K562 (cell line): ENCODE measurements around the gene DNAAF3. TPM values are rescaled to one million over a fixed set of nuclear protein-coding genes. Genes with fewer than 3 reads are reported as not detected.

ENCODE experiments used
- CAMTA2 ChIP-seq: fragments of 250-450 bp; sonication (Bioruptor Pico); conservative IDR thresholded peaks from 2 replicates; pipeline ENCODE4 v1.5.1; 2022
- CBX8 ChIP-seq: fragments of 200-600 bp; sonication (generic); IDR thresholded peaks from 2 replicates; pipeline ENCODE4 v1.6.1; 2012; ENCODE audit warnings: borderline replicate concordance, mixed run types, low read depth, mild to moderate bottlenecking, moderate library complexity, mixed read lengths, low read length, control low read depth, inconsistent platforms; ENCODE audit not compliant: poor library complexity, severe bottlenecking; ENCODE audit errors: extremely low read depth
- DACH1 ChIP-seq: fragments of 450-650 bp; IDR thresholded peaks from 2 replicates; pipeline ENCODE4 v1.6.1; 2018; ENCODE audit not compliant: partially characterized antibody
- GABPB1 ChIP-seq: sonication (generic); formaldehyde crosslinking; IDR thresholded peaks from 2 replicates; pipeline ENCODE4 v1.8.0; 2022; ENCODE audit warnings: mild to moderate bottlenecking, missing genetic modification reagents
- GABPB2 ChIP-seq: fragments of 250-450 bp; sonication (Bioruptor Pico); conservative IDR thresholded peaks from 2 replicates; pipeline ENCODE4 v1.5.1; 2021; ENCODE audit warnings: mild to moderate bottlenecking
- GTF2E2 ChIP-seq: fragments of 200-800 bp; sonication (Bioruptor generic); IDR thresholded peaks from 2 replicates; pipeline ENCODE4 v1.6.1; 2016; ENCODE audit warnings: missing genetic modification characterization, missing compliant biosample characterization
- HDAC2 ChIP-seq: fragments of 450-650 bp; IDR thresholded peaks from 2 replicates; pipeline ENCODE4 v1.6.1; 2016; ENCODE audit warnings: mild to moderate bottlenecking
- IRF2 ChIP-seq: sonication (generic); formaldehyde crosslinking; IDR thresholded peaks from 2 replicates; pipeline ENCODE4 v1.8.1; 2022; ENCODE audit warnings: mild to moderate bottlenecking, missing genetic modification reagents
- KLF10 ChIP-seq: fragments of 250-450 bp; sonication (Bioruptor Pico); IDR thresholded peaks from 2 replicates; pipeline ENCODE4 v1.6.1; 2021; ENCODE audit warnings: matching md5 sums
- MYNN ChIP-seq, 2 experiments: sonication (generic); formaldehyde crosslinking in 1 of 2; IDR thresholded peaks; 2 replicates each; pipeline versions ENCODE4 v1.5.0 to v1.6.1; 2016 to 2020; ENCODE audit warnings: antibody characterized with exemption in 1 of 2, missing genetic modification reagents in 1 of 2
- NR2C1 ChIP-seq, 2 experiments: fragments of 450-650 bp; IDR thresholded peaks; 2 replicates each; pipeline ENCODE4 v1.6.1; 2017; ENCODE audit warnings: mild to moderate bottlenecking in 2 of 2, antibody characterized with exemption in 1 of 2, inconsistent platforms in 1 of 2, missing compliant biosample characterization in 1 of 2, missing genetic modification characterization in 1 of 2
- RBM39 ChIP-seq: fragments of 200-400 bp; formaldehyde crosslinking; optimal IDR thresholded peaks from 2 replicates; pipeline ENCODE3; 2018; ENCODE audit warnings: low read depth, low read length
- SMARCA5 ChIP-seq: fragments of 450-650 bp; IDR thresholded peaks from 2 replicates; pipeline ENCODE4 v1.6.1; 2016
- TCF7L2 ChIP-seq: fragments of 150-350 bp; IDR thresholded peaks from 2 replicates; pipeline ENCODE4 v1.6.1; 2016; ENCODE audit warnings: low read depth, mild to moderate bottlenecking, low read length, moderate library complexity
- XRCC3 ChIP-seq: fragments of 450-650 bp; IDR thresholded peaks from 2 replicates; pipeline ENCODE4 v1.6.1; 2017; ENCODE audit warnings: mild to moderate bottlenecking, moderate library complexity
- XRCC4 ChIP-seq: IDR thresholded peaks from one replicate; pipeline ENCODE4 v1.6.1; 2011; ENCODE audit not compliant: insufficient read depth, insufficient read length; ENCODE audit errors: extremely low read depth
- ZC3H4 ChIP-seq: sonication (generic); formaldehyde crosslinking; IDR thresholded peaks from 2 replicates; pipeline ENCODE4 v1.9.0; 2021; ENCODE audit warnings: missing genetic modification reagents, borderline replicate concordance
- ZNF436 ChIP-seq: fragments of 250-450, 450-650 bp; sonication (Bioruptor Pico); formaldehyde crosslinking; IDR thresholded peaks from 2 replicates; pipeline ENCODE4 v1.7.0; 2020; ENCODE audit warnings: mild to moderate bottlenecking
- ZNF76 ChIP-seq: fragments of 250-450 bp; sonication (Bioruptor Pico); IDR thresholded peaks from 2 replicates; pipeline ENCODE4 v1.4.0; 2020; ENCODE audit warnings: mild to moderate bottlenecking, moderate library complexity, borderline replicate concordance
- polyA plus RNA-seq, 8 experiments: library from polyadenylated mRNA; depleted of rRNA in 4 of 8; stranded (reverse) in 5 of 8; unstranded in 3 of 8; fragments of >200 nt; fragmentation: Nextera tagmentation in 2 of 8; fragmentation: Illumina TruSeq in 1 of 8; extraction: Ambion mirVana in 2 of 8; extraction: Trizol in 1 of 8; gene quantifications; 2 replicates each; pipeline versions ENCODE4 v1.2.1 to v1.2.3, GENCODE V29; 2011 to 2014; ENCODE audit warnings: inconsistent platforms in 1 of 8, missing spikeins in 1 of 8
- total RNA-seq, 7 experiments: library from RNA; depleted of rRNA in 6 of 7; stranded (reverse); fragments of >200 nt in 6 of 7; fragmentation: Illumina TruSeq in 2 of 7; extraction: Trizol in 2 of 7; gene quantifications; 2 replicates each; pipeline versions ENCODE4 v1.2.1 to v1.2.3, GENCODE V29; 2011 to 2021; ENCODE audit warnings: low replicate concordance in 1 of 7
- TF ChIP-seq, protein P1 (sequence below): fragments of 250-450 bp; sonication (Bioruptor Pico); IDR thresholded peaks from 2 replicates; pipeline ENCODE4 v1.9.0; 2021; ENCODE audit warnings: mild to moderate bottlenecking
- TF ChIP-seq, protein P2 (sequence below): fragments of 450-650 bp; IDR thresholded peaks from 2 replicates; pipeline ENCODE4 v1.6.1; 2016; ENCODE audit warnings: low read depth, mild to moderate bottlenecking, moderate library complexity
- TF ChIP-seq, protein P3 (sequence below): fragments of 450-650 bp; formaldehyde crosslinking; IDR thresholded peaks from 2 replicates; pipeline ENCODE4 v1.4.0; 2022; ENCODE audit warnings: missing genetic modification characterization
- TF ChIP-seq, protein P4 (sequence below): fragments of 450-650 bp; IDR thresholded peaks from 2 replicates; pipeline ENCODE4 v1.6.1; 2017; ENCODE audit warnings: antibody characterized with exemption, mild to moderate bottlenecking

Gene DNAAF3
- total and polyA plus RNA-seq, 9 of the 15 experiments (the other 6 are each of a cell fraction or from before 2014, with no cell fraction given): 21.6 to 61.5 (median 43.0) TPM

DNA sequence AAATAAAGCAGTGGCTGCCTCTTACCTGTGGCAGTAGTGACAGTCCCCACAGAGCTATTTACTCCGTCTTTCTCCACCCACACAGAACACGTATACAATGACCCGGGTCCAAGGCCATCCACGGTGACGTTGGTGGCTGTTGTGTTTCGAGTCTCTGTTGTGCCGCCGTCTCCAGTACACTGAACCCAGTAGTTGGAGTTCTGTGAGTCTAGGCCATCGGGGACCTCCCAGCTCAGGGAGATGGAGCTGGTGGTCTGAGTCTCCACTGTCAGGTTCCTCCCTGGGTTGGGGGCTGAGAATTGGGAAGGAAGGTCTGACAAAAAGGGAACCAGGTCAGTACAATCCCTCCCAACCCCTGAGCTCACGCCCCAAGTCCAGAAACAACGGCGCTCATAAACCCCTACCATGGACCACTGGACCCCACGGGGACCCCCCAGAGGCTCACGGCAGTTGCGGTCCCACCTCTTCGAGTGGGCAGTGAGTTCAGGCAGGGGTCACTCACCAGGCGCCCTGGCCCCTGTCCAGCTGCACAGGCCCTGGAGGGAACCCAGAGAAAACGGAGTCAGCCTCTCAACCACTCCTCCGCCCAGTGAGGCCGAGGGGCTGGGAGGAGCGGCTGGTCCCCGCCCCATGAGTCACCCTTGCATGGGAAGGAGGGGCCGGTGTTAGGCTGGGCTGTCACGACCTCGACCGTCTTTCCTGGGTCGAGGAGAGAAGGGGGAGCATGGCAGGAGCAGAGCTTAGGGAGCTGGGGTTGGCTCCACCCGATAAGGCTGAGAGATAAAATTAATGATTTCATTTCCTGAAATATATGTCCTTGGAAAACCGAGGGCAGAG lies 40.5 kb upstream of the DNAAF3 start (continued):
- TF ChIP-seq HDAC2: peak; percentile 71; the same call in 1 of the 2 replicates
- no peak for TF ChIP-seq MYNN (IDR thresholded peaks at IDR 0.05)
- TF ChIP-seq MYNN (CRISPR knock-in tag; IDR thresholded peaks at IDR 0.05): no peak
- no peak for TF ChIP-seq IRF2 (CRISPR knock-in tag)
- no peak for TF ChIP-seq SMARCA5
- 0 out of 2 replicates have a peak, but pooled peaks have one; percentile 26 for TF ChIP-seq GTF2E2 (tag)
- TF ChIP-seq CAMTA2 (CRISPR knock-in tag): no peak
- no peak for TF ChIP-seq KLF10 (CRISPR knock-in tag)
- TF ChIP-seq RBM39: no peak
- TF ChIP-seq GABPB2: no peak
- TF ChIP-seq ZC3H4 (CRISPR knock-in tag): no peak
- no peak for TF ChIP-seq ZNF436 (CRISPR knock-in tag)
- TF ChIP-seq, protein P1, sequence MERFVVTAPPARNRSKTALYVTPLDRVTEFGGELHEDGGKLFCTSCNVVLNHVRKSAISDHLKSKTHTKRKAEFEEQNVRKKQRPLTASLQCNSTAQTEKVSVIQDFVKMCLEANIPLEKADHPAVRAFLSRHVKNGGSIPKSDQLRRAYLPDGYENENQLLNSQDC (CRISPR knock-in tag): no peak
- peak; percentile 28; the same call in 1 of the 2 replicates for TF ChIP-seq NR2C1 (IDR thresholded peaks at IDR 0.05)
- peak; percentile 20; the same call in 1 of the 2 replicates for TF ChIP-seq NR2C1 (tag; IDR thresholded peaks at IDR 0.05)
- TF ChIP-seq, protein P2, sequence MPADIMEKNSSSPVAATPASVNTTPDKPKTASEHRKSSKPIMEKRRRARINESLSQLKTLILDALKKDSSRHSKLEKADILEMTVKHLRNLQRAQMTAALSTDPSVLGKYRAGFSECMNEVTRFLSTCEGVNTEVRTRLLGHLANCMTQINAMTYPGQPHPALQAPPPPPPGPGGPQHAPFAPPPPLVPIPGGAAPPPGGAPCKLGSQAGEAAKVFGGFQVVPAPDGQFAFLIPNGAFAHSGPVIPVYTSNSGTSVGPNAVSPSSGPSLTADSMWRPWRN: no peak
- TF ChIP-seq, protein P3, sequence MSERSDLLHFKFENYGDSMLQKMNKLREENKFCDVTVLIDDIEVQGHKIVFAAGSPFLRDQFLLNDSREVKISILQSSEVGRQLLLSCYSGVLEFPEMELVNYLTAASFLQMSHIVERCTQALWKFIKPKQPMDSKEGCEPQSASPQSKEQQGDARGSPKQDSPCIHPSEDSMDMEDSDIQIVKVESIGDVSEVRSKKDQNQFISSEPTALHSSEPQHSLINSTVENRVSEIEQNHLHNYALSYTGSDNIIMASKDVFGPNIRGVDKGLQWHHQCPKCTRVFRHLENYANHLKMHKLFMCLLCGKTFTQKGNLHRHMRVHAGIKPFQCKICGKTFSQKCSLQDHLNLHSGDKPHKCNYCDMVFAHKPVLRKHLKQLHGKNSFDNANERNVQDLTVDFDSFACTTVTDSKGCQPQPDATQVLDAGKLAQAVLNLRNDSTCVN: no peak
- TF ChIP-seq CBX8: no peak
- TF ChIP-seq ZNF76 (CRISPR knock-in tag): no peak
- no peak; the same call in 1 of the 2 replicates for TF ChIP-seq GABPB1
- TF ChIP-seq XRCC3: no peak
- no peak for TF ChIP-seq XRCC4
- no peak for TF ChIP-seq TCF7L2
- TF ChIP-seq DACH1: no peak
- TF ChIP-seq, protein P4, sequence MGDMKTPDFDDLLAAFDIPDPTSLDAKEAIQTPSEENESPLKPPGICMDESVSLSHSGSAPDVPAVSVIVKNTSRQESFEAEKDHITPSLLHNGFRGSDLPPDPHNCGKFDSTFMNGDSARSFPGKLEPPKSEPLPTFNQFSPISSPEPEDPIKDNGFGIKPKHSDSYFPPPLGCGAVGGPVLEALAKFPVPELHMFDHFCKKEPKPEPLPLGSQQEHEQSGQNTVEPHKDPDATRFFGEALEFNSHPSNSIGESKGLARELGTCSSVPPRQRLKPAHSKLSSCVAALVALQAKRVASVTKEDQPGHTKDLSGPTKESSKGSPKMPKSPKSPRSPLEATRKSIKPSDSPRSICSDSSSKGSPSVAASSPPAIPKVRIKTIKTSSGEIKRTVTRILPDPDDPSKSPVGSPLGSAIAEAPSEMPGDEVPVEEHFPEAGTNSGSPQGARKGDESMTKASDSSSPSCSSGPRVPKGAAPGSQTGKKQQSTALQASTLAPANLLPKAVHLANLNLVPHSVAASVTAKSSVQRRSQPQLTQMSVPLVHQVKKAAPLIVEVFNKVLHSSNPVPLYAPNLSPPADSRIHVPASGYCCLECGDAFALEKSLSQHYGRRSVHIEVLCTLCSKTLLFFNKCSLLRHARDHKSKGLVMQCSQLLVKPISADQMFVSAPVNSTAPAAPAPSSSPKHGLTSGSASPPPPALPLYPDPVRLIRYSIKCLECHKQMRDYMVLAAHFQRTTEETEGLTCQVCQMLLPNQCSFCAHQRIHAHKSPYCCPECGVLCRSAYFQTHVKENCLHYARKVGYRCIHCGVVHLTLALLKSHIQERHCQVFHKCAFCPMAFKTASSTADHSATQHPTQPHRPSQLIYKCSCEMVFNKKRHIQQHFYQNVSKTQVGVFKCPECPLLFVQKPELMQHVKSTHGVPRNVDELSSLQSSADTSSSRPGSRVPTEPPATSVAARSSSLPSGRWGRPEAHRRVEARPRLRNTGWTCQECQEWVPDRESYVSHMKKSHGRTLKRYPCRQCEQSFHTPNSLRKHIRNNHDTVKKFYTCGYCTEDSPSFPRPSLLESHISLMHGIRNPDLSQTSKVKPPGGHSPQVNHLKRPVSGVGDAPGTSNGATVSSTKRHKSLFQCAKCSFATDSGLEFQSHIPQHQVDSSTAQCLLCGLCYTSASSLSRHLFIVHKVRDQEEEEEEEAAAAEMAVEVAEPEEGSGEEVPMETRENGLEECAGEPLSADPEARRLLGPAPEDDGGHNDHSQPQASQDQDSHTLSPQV: peak; percentile 78; the same call in 1 of the 2 replicates
